T-helper 2 cell treated with Interferon-gamma antibody and Interleukin-4, amounts not matched to agents 100 ng/mL and 5 ng/mL, for 36 hours (primary cell): ENCODE data around the gene DEFB124. TPM values are rescaled to one million over a fixed set of nuclear protein-coding genes. Genes with fewer than 3 reads are reported as not detected.
"Not testable (repeated sequence)": the region's sequence is repeated elsewhere in the genome, so short reads cannot be mapped to it uniquely, and the experiment has no call there.

Experiments used
- intact Hi-C: fragments of 100-400 bp; cut with micrococcal nuclease; formaldehyde crosslinking; loops from one replicate; pipeline ENCODE4 v1.15.1; 2023
- total RNA-seq: library from RNA; stranded (reverse); gene quantifications from 2 replicates; pipeline ENCODE4 v1.2.3, GENCODE V29; 2022

DEFB124 gene
- total RNA-seq, 1 donor from 2014 or later, result not detected

GRCh38 chr20:31489152-31489551 is 14.2 kb upstream of the DEFB124 start:
- intact Hi-C loops, result no loop called here

DNA sequence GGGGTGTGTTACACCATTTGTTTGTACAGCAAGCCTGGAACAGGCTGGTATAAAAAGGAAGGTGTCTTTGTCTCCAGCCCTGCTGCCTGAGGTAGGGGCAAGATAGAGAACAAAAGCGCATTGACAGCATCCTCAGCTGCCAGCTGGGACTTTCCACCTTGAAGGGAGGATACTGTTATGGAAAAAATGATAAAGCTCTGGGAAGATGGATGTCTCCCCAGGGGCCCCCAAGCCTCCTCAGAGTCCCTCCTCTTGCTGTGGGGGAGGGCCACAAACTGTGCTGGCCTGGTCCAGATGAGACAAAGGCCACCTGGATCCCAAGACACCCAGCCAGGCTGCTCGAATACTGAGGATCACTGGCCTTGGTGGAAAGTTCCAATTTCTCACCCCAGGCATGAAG is 13.2 kb upstream of the DEFB124 start:
- intact Hi-C loops, result no loop called here

DNA sequence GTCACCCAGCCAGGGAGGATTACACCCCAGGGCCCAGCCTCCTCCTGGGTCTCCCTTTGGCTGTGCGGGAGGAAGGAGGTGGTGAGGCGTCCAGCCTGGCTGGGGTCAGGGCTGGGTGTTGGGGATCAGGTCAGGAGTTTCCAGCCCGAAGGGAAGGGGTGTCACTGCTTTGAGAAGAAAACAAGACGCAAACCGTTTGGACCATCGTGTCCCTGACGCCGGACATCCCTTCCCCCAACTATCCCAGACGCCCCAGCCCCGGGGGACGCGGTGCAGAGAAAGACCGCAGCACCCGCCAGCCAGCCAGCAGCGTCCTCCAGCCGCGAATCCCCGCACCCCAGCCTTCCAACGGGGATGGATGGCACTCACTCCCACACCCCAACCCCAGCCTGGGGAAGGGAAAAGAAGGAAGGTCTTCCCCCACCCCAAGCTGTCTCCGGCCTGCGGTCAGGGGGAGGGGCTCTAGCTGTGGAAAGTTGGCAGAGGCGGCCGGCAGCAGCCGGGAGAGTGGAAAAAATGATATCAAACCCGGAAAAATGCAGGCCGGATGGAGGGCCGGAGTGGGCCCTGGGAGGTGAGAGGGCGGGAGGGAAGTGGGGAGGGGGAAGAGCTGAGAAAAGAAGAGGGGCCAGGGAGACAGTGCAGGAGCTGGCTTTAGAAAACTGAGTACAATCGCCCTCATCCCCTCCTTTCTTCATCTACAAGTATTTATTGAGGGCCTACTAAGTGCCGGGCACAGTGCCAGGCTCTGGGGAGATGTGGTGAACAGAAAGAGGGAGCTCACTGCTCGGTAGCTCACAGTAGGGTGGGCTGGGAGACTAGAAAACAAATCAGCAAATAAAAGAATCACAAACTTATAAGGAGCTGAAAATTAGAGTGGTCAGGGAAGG is 10.8 kb upstream of the DEFB124 start:
- intact Hi-C loops, result no loop called here

DNA sequence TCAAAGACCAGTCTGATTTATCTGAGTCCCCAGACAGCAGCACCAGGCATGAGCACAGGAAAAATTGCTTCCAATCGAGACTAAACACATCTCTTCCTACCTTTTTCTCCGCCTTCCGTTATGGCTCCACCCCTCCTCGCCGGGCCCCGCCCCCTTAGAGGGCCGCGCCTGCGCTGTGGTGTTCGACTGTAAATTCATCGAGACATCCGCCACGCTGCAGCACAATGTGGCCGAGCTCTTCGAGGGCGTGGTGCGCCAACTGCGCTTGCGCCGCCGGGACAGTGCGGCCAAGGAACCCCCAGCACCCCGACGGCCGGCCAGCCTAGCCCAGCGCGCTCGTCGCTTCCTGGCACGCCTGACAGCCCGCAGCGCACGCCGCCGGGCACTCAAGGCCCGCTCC is 9.1 kb upstream of the DEFB124 start:
- intact Hi-C loops, result no loop called here

DNA sequence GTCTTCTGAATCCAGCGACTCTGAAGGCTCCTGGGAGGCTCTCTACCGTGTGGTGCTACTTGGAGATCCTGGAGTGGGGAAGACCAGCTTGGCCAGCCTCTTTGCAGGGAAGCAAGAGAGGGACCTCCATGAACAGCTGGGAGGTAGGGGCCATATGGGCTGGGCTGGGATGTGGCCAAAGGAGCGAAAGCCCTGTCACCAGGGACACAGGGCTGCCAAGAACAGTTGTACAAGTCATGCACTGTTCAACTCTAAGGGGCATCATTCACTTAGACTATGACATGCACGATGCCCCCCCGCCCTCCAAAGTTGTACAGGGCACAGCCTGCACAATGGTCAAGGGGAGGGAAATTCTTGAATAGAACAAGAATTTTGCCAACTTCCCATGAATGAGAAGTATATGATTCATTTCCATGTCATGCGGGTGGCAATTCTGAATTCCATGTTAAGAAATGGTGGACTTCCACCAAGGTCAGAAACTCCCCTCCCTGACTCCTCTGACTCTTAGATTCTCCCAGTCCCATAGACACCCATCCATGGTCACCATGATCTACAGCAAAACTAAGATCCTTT is 1.8 kb upstream of the DEFB124 start:
- intact Hi-C loops, result no loop called here

DNA sequence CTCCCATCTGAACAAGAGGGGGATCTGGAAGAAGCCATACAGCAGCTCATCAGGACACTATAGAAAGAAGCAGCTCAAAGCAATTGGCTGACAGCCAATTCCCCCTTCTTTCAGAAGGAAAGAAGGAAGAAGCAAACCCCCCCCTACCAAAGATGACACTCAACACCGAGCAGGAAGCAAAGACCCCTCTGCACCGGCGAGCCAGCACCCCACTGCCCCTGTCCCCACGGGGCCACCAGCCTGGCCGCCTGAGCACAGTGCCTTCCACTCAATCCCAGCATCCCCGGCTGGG is 1.3 kb upstream of the DEFB124 start:
- intact Hi-C loops, result no loop called here

DNA sequence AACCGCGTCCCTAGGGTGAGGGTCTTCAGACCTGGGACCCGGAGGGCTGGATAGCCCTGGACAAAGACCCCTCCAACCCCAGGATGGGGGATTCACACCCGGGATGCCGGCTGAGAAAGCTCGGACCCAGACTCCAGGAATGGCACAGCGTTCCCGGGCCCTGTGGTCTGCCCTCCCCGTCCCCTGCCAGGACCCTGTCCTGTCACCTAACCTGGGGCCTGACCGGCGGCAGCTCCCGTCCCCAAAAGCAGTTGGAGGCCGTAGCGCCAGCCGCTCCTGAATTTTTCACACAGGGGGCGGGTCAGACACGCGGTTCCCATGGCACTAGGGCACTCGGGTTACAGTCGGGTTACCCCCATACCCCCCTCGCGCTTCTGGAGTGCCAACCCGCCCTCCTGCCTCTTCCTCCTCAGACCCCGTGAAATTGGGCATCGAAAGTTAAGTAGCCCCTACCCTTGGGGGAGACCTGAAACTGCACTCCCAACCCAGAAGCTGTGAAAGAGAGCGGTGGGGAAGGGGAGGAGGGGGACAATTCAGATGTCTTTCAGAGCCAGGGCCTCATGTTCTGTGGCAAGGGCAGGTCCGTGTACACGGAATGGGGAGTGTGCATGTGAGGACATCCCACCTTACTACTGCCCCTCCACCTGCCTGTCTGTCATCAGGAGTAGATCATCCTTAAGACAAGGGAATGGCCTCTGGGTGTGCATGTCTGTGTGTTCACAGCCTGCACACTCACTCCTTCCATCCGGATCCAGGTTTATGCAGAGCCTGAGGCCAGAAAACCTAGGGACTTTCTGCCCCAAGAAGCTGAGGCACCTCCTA is 756 bp upstream of the DEFB124 start:
- intact Hi-C loops, result no loop called here

GRCh38 chr20:31474097-31474436 is 860 bp downstream of the DEFB124 start:
- intact Hi-C loops, result no loop called here

GRCh38 chr20:31473331-31474096 is 1.4 kb downstream of the DEFB124 start:
- intact Hi-C loops, result no loop called here

DNA sequence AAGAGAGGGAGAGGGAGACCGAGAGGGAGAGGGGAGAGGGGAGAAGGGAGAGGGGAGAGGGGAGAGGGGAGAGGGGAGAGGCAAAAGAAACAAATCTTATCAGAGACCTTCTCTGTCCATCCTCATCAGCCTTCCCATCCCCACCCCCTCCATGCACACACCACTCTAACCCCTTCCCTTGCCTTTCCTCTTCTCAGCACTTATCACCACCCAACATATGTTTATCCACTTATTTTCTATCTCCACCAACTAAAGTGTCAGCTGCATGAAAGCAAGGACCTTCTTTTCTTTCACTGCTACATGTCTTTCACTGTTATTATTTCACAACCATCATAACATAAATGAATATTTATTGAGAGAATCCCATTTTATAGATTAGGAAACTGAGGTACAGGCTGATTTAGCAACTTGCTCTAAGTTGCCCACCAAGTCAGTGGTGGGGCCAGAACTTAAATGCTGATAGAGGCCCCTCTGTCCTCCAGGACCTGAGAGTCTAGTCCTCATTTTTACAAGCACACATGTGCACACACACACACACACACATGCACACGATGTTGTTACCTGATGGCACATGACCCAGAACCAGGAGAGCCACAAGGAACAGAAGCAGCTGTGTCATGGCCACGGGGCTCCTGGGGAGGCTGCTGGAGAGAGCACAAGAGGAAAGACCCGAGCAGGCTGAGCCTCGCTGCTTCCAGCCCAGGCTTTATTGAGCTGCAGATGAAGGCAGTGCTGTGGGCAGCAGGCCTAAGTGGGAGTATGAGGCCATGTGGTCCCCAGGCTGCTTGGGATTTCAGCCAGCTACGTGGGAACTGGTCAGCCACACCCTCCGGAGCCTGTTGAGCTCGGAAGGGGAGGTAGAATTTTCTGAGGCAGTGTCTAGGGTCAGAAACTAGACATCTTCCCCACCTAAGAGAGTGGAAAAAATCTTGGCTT is 2.3 kb downstream of the DEFB124 start:
- intact Hi-C loops, result no loop called here

- intact Hi-C loops, result not testable (repeated sequence)
Observed at GRCh38 chr20:31470946-31471345, 4.0 kb downstream of the DEFB124 start.

GRCh38 chr20:31454361-31454760 is 20.6 kb downstream of the DEFB124 start:
- intact Hi-C loops, result no loop called here

DNA sequence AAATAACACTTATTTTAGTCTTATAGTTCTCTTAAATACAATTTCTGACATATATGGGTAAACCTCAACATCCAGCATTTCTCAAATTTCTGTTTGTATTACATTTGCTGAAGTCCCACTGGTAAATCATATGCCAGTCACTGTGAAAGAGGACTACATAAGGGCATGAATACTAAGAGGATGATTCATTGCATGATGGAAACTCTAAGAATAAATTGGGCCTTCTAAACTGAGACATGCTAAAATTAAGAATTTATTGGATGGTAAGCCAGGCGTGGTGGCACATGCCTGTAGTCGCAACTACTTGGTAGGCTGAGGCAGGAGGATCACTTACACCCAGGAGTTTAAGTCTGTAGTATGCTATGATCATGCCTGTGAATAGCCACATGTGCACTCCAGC is 22.4 kb downstream of the DEFB124 start:
- intact Hi-C loops, result no loop called here

GRCh38 chr20:31449511-31450414 is 25.2 kb downstream of the DEFB124 start:
- intact Hi-C loops, result no loop called here

DNA sequence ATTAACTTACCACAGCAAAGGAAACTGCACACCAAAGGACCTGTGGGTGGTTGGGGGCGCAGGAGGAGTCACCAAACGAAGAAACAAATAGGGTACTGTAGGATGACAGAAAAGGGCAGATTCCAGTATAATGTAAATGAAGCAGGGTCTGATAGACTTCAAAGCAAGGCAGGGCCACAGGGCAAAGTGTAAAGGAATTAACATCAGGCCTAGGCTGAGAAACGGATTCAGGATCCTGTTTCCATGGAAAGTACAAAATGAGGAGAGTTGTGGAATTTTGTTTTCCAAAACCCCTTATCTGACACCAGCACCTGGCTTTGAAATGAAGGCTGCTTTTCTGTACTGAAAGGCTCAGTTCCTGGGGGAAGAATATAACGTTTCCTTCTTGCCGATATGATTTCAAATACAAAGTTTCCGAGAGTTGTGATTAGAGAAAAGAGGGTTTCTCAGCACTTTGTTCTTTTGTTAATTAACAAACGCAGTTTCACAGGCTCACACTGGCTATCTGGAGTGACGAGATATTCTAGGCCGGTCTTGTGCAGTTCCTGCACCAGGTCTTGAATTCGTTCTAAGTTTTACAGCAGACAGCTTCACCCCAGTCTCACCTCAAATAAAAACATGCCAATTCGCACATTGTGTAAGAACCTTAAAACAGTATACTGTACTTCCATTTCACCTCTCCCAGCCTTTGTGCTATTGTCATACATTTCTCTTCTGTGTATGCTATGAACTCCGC is 28.7 kb downstream of the DEFB124 start:
- intact Hi-C loops, result no loop called here

DNA sequence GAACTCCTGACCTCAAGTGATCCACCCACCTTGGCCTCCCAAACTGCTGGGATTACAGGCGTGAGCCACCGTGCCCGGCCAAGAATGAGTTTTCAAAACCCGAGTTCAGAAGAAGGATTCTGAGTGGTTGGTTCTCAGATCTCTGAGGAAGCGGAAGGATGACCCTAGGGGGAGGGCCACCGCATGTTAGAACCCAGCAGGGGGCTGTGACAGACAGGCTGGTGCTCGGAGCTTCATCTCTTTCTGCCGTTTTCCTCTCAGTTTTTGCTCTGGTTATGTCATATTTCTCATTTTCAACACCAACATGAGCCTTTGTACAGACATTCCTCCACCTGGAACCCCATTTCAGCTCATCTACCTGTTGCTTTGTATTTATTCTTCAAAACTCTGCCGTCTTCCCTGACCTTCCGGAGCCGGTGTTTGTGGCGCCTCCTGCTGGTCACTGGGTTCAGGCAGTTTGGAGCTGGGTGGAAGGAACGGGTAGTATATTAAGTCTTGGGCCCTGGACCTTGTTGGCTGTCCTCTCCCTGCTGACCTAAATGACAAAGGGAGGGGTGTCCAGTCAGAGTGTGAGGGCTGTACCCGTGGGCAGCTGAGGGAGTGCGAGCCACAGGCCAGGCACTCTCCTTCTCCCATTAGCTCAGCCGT is 34.8 kb downstream of the DEFB124 start, which contains the start of gene DEFB123:
TSS of gene DEFB123 (plus strand) at position 621 of the 648 bp plus-strand sequence. CDS start 67 bp downstream, outside the sequence.
- intact Hi-C loops, result no loop called here

- intact Hi-C loops, result no loop called here
Observed at GRCh38 chr20:31430568-31431115, 44.3 kb downstream of the DEFB124 start.

- intact Hi-C loops, result not testable (repeated sequence)
Observed at GRCh38 chr20:31427576-31427975, 47.4 kb downstream of the DEFB124 start.
